ENCODE results near the gene SPATA20.

DNA sequence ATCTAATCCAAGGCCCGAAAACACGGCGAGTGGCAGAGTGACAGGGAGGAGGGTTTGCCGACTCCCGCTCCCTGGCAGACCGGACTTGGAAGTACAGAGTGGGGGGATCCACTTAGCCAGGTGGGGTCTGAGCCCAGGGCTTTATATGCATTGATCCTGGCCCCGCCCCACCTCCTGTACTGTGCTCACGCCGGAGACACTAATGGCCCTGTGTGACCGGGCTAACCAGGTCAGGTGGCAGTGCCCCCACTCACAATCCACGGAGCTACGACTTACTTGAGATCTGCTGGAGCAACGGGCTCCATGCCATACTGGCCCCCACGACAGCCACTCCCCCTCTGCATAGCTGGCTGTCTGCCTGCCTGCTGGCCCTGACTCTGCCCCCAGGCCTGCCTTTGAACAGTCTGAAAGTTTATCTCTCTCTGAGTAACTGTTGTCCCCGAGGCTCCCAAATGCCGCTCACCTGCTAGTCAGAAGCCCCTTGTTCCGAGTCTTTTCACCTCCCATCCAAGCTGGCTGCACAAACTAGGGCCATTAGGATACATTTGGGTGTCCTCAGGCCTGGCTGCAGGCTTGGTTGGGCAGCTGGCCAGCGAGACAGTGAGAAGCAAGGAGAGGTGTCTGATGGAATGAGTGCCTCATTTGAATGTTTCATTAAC lies 41.5 kb downstream of the SPATA20 start:
- TF ChIP-seq ATF2 (CRISPR knock-in tag; IDR thresholded peaks at IDR 0.05; ENCODE audit: borderline replicate concordance, low read depth) (no peak), KAT7 (CRISPR knock-in tag; IDR thresholded peaks at IDR 0.05; ENCODE audit: borderline replicate concordance) (no peak), OVOL2 (CRISPR knock-in tag; IDR thresholded peaks at IDR 0.05; ENCODE audit: borderline replicate concordance) (no peak), GTF2I (CRISPR knock-in tag; conservative IDR thresholded peaks at IDR 0.05) (no peak), CREM (CRISPR knock-in tag; IDR thresholded peaks at IDR 0.05) (no peak), ZNF121 (CRISPR knock-in tag; IDR thresholded peaks at IDR 0.05) (no peak), JUN (CRISPR knock-in tag; IDR thresholded peaks at IDR 0.05) (no peak), USF1 (CRISPR knock-in tag; IDR thresholded peaks at IDR 0.05) (no peak), TEAD4 (CRISPR knock-in tag; IDR thresholded peaks at IDR 0.05) (no peak), ZNF219 (CRISPR knock-in tag; IDR thresholded peaks at IDR 0.05; ENCODE audit: borderline replicate concordance) (no peak), CREB1 (CRISPR knock-in tag; IDR thresholded peaks at IDR 0.05) (no peak), E2F1 (CRISPR knock-in tag; IDR thresholded peaks at IDR 0.05) (no peak), ZMAT4 (CRISPR knock-in tag; IDR thresholded peaks at IDR 0.05) (no peak)
- TF ChIP-seq, protein P1, sequence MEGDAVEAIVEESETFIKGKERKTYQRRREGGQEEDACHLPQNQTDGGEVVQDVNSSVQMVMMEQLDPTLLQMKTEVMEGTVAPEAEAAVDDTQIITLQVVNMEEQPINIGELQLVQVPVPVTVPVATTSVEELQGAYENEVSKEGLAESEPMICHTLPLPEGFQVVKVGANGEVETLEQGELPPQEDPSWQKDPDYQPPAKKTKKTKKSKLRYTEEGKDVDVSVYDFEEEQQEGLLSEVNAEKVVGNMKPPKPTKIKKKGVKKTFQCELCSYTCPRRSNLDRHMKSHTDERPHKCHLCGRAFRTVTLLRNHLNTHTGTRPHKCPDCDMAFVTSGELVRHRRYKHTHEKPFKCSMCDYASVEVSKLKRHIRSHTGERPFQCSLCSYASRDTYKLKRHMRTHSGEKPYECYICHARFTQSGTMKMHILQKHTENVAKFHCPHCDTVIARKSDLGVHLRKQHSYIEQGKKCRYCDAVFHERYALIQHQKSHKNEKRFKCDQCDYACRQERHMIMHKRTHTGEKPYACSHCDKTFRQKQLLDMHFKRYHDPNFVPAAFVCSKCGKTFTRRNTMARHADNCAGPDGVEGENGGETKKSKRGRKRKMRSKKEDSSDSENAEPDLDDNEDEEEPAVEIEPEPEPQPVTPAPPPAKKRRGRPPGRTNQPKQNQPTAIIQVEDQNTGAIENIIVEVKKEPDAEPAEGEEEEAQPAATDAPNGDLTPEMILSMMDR (IDR thresholded peaks at IDR 0.05) = no peak
